Measurements from ENCODE around the gene TMPRSS9. TPM values are rescaled to one million over a fixed set of nuclear protein-coding genes. Genes with fewer than 3 reads are reported as not detected.

TMPRSS9 gene
- total RNA-seq, 1 experiment from 2014 or later: not detected

- no peak for DNase-seq (ENCODE audit: low spot score)
Observed at GRCh38 chr19:2329501-2329916, 30.6 kb upstream of the TMPRSS9 start.

- no peak for DNase-seq (ENCODE audit: low spot score)
Observed at GRCh38 chr19:2330255-2330631, 29.8 kb upstream of the TMPRSS9 start.

DNA sequence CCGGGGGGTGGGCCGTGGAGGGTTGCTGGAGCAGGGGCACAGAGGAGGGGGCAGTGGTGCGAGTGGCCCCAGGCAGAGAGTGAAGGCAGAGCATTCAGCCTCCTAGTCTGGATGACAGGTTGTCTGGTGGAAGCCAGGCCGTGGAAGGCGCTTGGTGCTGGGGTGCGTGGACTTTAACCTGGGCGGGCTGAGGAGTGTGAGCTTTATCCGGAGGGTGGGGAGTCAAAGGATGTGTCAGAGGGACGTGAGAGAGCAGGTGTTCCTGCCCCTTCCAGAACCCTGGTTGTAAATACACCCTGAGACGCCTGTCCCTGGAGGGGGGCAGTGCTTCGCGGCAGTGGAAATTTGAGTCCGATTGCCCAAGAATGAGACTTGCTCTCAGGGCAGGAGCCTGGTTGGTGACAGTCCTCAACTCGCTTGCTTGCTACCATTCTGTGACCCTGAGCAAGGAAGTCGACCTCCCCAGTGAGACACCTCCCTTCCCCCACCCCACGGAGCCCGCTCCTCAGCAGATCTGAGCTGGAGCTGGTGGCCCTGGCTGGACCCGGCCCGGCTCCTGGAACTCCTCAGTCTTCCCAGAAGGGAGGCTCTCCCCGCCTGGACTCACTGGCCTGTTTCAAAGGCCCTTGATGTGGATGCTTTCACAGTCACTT is 29.3 kb upstream of the TMPRSS9 start:
- no peak for DNase-seq (ENCODE audit: low spot score)

DNA sequence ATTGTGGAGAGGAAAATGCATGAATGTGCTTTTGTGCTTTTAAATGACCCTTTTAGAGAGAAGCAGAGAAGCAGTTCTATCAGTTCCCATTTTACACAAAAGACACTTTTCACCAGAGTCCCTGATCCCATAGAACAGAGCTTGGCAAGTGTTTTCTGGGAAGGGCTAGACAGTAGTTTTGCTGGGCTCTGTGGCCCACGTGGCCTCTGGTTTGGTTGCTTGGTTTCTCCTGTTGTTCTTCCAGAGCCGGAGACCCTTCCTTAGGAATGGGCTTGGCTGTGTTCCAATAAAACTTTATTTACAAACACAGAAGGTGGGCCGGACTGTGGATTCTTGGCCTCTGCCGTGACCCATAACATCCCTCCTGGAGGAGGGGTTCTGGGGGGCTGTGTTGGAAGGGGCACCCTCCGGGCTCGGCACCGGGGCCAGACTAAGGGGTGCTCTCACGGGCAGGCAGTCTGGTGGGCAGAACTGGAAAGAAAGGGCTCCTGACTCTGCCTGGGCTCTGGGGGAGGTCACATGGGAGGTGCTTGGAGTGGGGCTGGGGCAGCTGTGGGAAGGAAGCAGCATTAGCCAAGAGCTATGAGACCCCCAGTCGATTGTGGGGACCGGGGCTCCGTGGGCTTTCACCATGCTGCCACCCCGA is 28.3 kb upstream of the TMPRSS9 start:
- no peak for DNase-seq (ENCODE audit: low spot score)

DNA sequence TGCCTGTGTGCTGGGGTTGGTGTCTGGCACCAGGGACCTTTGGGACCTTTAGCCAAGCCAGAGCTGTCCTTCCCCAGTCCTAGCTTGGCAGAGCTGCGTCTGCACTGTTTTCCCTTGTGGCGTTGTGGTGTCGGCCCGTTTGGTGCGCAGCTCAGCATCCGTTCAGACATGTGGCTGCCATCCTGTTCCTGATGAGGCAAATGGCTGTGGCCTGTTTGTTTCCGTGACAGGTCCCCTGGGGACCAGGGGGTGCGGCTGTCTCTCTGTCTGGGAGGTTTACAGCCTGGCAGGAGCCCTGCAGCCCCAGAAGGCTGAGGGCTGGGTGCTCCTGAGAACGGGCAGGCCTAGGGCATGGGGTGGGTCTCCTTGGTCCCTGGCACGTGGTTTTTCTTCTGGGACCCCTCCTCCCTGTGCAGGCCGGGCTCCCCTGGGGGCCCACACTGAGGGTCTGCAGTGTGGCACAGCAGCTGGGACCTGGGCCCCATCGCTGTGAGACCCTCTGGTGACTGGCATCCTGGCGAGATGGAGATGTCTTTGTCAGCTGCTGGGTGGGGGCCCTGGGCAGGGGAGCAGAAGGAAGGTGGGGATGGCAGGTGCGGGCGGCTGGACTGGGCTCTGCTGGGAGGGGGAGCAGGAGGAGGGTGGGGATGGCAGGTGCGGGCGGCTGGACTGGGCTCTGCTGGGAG is 27.6 kb upstream of the TMPRSS9 start:
- DNase-seq (ENCODE audit: low spot score): no peak

DNA sequence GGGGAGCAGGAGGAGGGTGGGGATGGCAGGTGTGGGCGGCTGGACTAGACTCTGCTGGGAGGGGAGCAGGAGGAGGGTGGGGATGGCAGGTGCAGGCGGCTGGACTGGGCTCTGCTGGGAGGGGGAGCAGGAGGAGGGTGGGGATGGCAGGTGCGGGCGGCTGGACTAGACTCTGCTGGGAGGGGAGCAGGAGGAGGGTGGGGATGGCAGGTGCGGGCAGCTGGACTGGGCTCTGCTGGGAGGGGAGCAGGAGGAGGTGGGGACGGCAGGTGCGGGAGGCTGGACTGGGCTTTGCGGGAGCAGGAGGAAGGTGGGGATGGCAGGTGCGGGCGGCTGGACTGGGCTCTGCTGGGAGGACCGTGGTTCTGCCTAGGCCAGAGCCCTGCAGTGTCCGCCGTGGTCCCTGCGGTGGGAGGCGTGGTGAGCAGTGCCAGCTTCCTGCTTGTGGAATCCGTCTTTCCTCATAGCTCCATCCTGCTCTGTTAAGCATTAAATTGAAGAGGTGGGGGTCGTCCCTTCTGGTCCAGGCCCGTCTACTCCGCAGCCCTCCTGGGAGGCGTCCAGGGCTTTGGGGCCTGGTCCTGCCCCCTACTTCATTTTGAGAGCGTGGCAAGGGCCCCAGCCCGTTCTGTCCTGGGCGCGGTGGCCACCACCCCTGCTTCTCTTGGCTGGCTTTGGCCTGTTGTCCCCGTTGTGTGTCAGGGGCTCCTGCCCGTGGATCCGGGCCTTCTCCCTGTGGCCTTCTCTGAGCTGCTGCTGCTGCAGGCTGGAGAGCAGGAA is 26.8 kb upstream of the TMPRSS9 start:
- no peak for DNase-seq (ENCODE audit: low spot score)

DNA sequence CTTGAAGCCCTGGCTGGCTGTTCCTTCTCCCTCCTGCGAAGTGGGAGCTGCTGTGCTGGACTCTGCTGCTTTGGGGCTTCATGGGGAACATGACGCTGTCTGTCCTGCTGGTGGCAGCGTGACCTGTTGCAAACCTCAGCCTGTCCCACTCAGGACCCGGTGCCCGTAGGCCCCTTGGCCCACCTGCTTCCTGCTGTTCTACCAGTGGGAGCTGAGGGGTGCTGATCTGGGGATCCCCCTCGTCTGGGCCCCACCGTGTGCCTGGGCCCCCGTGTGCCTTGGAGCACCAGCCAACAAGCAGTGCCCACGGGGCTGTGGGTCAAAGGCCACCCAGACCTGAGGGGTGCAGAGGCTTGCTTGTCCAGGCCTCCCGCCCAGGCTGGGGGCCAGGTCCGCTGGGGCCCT is 26.3 kb upstream of the TMPRSS9 start:
- DNase-seq (ENCODE audit: low spot score): no peak

- DNase-seq (ENCODE audit: low spot score): no peak
Observed at GRCh38 chr19:2334426-2334825, 25.6 kb upstream of the TMPRSS9 start.

GRCh38 chr19:2334986-2335846 is 24.8 kb upstream of the TMPRSS9 start:
- DNase-seq (ENCODE audit: low spot score): no peak

DNA sequence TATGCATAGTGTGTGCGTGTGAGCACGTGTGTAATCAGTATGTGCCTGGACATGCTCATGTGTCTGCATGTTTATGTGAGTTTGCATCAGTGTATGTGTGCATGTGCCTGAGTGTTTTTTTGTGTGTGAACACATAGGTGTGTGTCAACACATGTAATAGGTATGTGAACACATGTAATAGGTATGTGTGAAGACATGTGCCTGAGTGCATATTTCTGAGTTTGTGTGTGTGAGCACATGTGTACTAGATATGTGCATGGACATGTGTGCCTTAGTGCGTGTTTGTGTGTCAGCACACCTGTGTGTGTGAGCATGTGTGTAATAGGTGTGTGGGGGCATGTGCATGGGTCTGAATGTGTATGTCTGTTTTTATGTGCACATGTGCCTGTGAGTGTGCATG is 24.2 kb upstream of the TMPRSS9 start:
- no peak for DNase-seq (ENCODE audit: low spot score)

GRCh38 chr19:2336528-2337328 is 23.3 kb upstream of the TMPRSS9 start:
- no peak for DNase-seq (ENCODE audit: low spot score)

DNA sequence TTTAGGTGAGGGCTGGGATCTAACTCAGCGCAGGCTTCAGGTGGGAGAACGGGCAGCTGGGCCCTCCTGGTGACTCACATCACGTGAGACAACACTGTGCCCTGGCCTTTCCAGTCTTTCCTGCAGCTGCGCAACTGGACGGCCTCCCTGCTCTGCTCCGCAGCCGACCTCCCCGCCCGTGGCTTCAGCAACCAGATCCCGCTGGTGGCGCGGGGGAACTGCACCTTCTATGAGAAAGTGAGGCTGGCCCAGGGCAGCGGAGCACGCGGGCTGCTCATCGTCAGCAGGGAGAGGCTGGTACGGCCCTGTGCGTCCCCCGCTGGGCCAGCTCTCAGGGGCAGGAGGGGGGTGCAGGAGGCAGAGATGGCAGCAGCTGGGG is 22.7 kb upstream of the TMPRSS9 start:
- no peak for DNase-seq (ENCODE audit: low spot score)

GRCh38 chr19:2338055-2338615 is 21.9 kb upstream of the TMPRSS9 start:
- DNase-seq (ENCODE audit: low spot score): no peak

DNA sequence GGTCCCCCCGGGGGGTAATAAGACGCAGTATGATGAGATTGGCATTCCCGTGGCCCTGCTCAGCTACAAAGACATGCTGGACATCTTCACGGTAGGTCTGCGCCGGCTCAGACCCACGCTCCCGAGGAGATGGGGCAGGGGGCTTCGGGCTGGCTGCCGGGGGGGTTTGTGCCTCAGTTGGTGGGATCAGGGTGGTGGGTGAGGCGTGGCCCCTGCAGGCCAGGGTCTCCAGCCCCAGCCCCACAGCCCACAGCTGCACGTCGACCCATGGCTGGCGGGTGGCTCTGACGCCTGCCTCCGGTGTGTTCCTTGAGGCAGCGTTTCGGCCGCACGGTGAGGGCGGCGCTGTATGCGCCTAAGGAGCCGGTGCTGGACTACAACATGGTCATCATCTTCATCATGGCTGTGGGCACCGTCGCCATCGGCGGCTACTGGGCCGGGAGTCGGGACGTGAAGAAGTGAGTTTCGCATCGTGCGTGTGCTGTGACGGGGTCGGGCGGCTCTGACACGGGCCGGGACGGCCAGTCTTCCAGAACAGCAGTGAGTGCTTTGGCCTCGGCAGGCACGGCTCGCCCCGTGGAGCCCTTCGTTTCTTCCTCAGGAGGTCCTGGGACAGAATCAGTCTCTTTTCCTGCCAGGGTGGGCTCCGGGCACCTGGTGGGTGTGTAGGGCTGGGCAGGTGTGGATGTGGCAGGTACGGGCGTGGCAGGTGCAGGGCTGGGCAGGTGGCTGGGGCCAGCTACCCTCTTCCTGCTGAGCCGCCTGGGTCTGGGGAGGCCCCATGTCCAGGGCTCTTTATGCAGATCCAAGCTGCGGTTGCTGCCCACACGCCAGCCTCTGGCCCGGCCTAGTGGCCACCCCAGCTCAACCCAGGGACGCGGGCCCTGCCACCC is 21.1 kb upstream of the TMPRSS9 start:
- no peak for DNase-seq (ENCODE audit: low spot score)

GRCh38 chr19:2339644-2340310 is 20.3 kb upstream of the TMPRSS9 start:
- no peak for DNase-seq (ENCODE audit: low spot score)

DNA sequence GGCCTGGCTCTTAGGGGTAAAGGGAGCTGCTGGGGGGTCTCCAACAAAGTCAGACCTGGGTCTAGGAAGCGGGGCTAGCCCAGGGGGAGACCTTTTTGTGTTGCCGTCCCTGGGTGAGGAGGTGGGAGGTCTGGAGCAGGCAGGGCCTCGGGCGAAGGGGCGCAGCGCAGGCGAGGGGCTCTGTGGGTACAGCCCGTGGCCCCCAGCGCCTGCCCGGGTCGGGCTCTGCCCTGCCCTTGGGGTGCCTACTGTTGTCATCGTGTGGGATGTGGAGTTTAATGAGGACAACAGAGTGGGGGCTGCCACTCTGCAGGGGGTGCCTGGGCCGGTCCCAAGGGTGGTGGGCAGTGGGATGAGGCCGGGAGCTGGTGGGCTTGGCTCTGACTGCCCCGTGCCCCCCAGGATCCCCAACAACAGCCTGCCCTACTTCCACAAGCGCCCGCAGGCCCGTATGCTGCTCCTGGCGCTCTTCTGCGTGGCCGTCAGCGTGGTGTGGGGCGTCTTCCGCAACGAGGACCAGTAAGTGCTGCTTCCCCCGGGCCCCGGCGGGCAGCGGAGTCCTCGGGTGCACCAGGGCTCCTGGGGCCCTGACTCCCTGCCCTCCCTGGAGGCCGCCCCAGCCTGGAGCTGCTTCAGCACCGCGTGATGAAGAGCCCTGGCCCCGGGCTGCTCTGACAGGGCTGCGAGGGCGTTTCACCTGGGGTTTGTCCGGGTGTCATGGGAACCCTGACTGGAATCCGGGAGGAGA is 19.4 kb upstream of the TMPRSS9 start:
- no peak for DNase-seq (ENCODE audit: low spot score)

GRCh38 chr19:2341244-2341751 is 18.8 kb upstream of the TMPRSS9 start:
- no peak for DNase-seq (ENCODE audit: low spot score)

- DNase-seq (ENCODE audit: low spot score): no peak
Observed at GRCh38 chr19:2341982-2342381, 18.1 kb upstream of the TMPRSS9 start.
